ENCODE measurements around the gene CDO1. TPM values are rescaled to one million over a fixed set of nuclear protein-coding genes. Genes with fewer than 3 reads are reported as not detected.
A peak's percentile ranks its signal among the peaks of the same experiment; 100 is the strongest.

CDO1 gene
- 10 to 100 TPM in 1 of 6 donors, 1 to 10 TPM in 5; 2.3 to 14.4 (median 6.9) TPM for total RNA-seq

- peak in 1 of 2 donors; percentile 88 for DNase-seq
These were observed at the start of gene CDO1 for GRCh38 chr5:115816226-115817081. Gene CDO1, minus strand, starts transcription at chr5:115816659. Its CDS starts 262 bp downstream, at chr5:115816397.

GRCh38 chr5:115859378-115859777 is 42.9 kb upstream of the CDO1 start:
- peaks cover 17 to 38% (median 24%) of the 10 kb centered on the region in 4 donors for H3K4me1 ChIP-seq
- H3K27me3 ChIP-seq, result no peaks in the 10 kb centered on the region
- no peak overlapping the region for H3K4me3 ChIP-seq
- no peaks in the 10 kb centered on the region for H3K36me3 ChIP-seq
- ATAC-seq (ENCODE audit: low FRiP score in 2 of 2) (peak in 1 of 2 donors; percentile 21), DNase-seq (no peak)
- TF ChIP-seq, protein P1, sequence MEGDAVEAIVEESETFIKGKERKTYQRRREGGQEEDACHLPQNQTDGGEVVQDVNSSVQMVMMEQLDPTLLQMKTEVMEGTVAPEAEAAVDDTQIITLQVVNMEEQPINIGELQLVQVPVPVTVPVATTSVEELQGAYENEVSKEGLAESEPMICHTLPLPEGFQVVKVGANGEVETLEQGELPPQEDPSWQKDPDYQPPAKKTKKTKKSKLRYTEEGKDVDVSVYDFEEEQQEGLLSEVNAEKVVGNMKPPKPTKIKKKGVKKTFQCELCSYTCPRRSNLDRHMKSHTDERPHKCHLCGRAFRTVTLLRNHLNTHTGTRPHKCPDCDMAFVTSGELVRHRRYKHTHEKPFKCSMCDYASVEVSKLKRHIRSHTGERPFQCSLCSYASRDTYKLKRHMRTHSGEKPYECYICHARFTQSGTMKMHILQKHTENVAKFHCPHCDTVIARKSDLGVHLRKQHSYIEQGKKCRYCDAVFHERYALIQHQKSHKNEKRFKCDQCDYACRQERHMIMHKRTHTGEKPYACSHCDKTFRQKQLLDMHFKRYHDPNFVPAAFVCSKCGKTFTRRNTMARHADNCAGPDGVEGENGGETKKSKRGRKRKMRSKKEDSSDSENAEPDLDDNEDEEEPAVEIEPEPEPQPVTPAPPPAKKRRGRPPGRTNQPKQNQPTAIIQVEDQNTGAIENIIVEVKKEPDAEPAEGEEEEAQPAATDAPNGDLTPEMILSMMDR (IDR thresholded peaks at IDR 0.05), result no peak
- TF ChIP-seq EP300 (IDR thresholded peaks at IDR 0.05), result no peak
- no peak for TF ChIP-seq POLR2AphosphoS5 (IDR thresholded peaks at IDR 0.05)
- no peak overlapping the region for H3K27ac ChIP-seq
- peaks cover 0 to 3% (median 0%) of the 10 kb centered on the region in 4 donors for H3K9me3 ChIP-seq

More at GRCh38 chr5:115816226-115817081, at the start of gene CDO1:
- peaks cover 14 to 17% (median 17%) of the 10 kb centered on the region in 4 donors for H3K4me1 ChIP-seq
- no peaks in the 10 kb centered on the region for H3K9me3 ChIP-seq
- H3K36me3 ChIP-seq, result no peaks in the 10 kb centered on the region
- peaks cover 0 to 20% (median 5%) of the 10 kb centered on the region in 4 donors for H3K27me3 ChIP-seq
- peak; percentile 73 to 87 for ATAC-seq (ENCODE audit: low FRiP score in 2 of 2)
- WGBS, 2 donors, result 3 to 7% methylated on average over 16 to 68 of the region's 69 CpGs
- peak within 1 kb of the TSS; percentile 22 to 56 (median 46) for H3K4me3 ChIP-seq
- peak within 1 kb of the TSS; percentile 64 to 73 (median 71) for H3K27ac ChIP-seq
- TF ChIP-seq POLR2AphosphoS5 (IDR thresholded peaks at IDR 0.05), result peak in 1 of 2 donors; percentile 45
- no peak for TF ChIP-seq POLR2A (IDR thresholded peaks at IDR 0.05)

DNA sequence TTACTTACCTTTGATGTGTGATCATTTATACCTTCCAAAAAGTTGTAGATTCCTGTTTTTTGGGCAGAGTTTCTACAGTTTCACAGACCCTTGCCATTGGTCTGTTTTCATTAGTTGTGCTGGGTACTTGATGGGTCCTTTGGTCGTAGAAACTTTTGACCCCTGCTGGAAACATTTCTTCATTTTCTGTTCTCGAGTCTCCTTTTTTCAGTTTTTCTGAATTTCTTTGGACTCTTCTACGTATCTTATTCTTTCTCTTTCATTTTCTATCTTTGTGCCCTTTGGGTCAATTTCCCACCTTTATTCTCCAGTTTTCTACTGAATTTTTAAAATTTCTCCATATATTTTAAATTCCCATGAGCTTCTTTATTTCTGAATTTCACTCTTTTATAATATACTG is 41.9 kb upstream of the CDO1 start:
- WGBS, 2 donors, result 84 to 88% methylated on average over 3 of the region's 3 CpGs
- H3K4me1 ChIP-seq, result peaks cover 17 to 38% (median 24%) of the 10 kb centered on the region in 4 donors

GRCh38 chr5:115857626-115858349 is 41.3 kb upstream of the CDO1 start:
- TF ChIP-seq POLR2A (IDR thresholded peaks at IDR 0.05) (no peak), POLR2AphosphoS5 (IDR thresholded peaks at IDR 0.05) (no peak), EP300 (IDR thresholded peaks at IDR 0.05) (no peak)
- TF ChIP-seq, protein P1 (IDR thresholded peaks at IDR 0.05), result no peak
- ATAC-seq (ENCODE audit: low FRiP score in 2 of 2), result no peak

More for the DNA sequence above, 41.9 kb upstream of the CDO1 start:
- H3K27ac ChIP-seq, result no peak overlapping the region
- no peaks in the 10 kb centered on the region for H3K27me3 ChIP-seq
- TF ChIP-seq EP300 (IDR thresholded peaks at IDR 0.05), result no peak
- TF ChIP-seq, protein P1 (IDR thresholded peaks at IDR 0.05), result no peak
- TF ChIP-seq POLR2A (IDR thresholded peaks at IDR 0.05), result no peak
- TF ChIP-seq POLR2AphosphoS5 (IDR thresholded peaks at IDR 0.05), result no peak
- H3K4me3 ChIP-seq, result no peak overlapping the region
- DNase-seq (no peak), ATAC-seq (ENCODE audit: low FRiP score in 2 of 2) (no peak)
- no peaks in the 10 kb centered on the region for H3K36me3 ChIP-seq
- peaks cover 0 to under 1% (median 0%) of the 10 kb centered on the region in 4 donors for H3K9me3 ChIP-seq

GRCh38 chr5:115857057-115857479 is 40.6 kb upstream of the CDO1 start:
- Histone ChIP-seq H3K27ac (no peak overlapping the region), H3K36me3 (no peaks in the 10 kb centered on the region), H3K4me3 (no peak overlapping the region), H3K4me1 (peaks cover 17 to 38% (median 24%) of the 10 kb centered on the region in 4 donors), H3K27me3 (no peaks in the 10 kb centered on the region), H3K9me3 (no peaks in the 10 kb centered on the region)
- no peak for ATAC-seq (ENCODE audit: low FRiP score in 2 of 2)
- WGBS, 2 donors, result 59 to 68% methylated on average over 1 of the region's 1 CpG
- TF ChIP-seq EP300 (IDR thresholded peaks at IDR 0.05) (no peak), POLR2AphosphoS5 (IDR thresholded peaks at IDR 0.05) (no peak), POLR2A (IDR thresholded peaks at IDR 0.05) (no peak)
- TF ChIP-seq, protein P1 (IDR thresholded peaks at IDR 0.05), result no peak
- DNase-seq, result no peak

More at GRCh38 chr5:115857626-115858349, 41.3 kb upstream of the CDO1 start:
- peaks cover 17 to 38% (median 24%) of the 10 kb centered on the region in 4 donors for H3K4me1 ChIP-seq
- DNase-seq, result no peak
- no peaks in the 10 kb centered on the region for H3K9me3 ChIP-seq
- H3K27me3 ChIP-seq, result no peaks in the 10 kb centered on the region
- H3K27ac ChIP-seq, result no peak overlapping the region
- no peak overlapping the region for H3K4me3 ChIP-seq
- no peaks in the 10 kb centered on the region for H3K36me3 ChIP-seq
- 40 to 53% methylated on average over 2 of the region's 2 CpGs for WGBS, 2 donors

Measured in upper lobe of left lung (tissue), 6 donors.